ACC112 (cell line): ENCODE measurements around the gene BMERB1.
A peak's percentile ranks its signal among the peaks of the same experiment; 100 is the strongest.

ENCODE experiments used
- H2AFZ ChIP-seq: fragments of 200-600 bp; sonication (generic); one replicate; pipeline ENCODE4 v1.6.0; 2017; ENCODE audit warnings: antibody characterized with exemption, low read length; ENCODE audit not compliant: unreplicated experiment
- H3K27ac ChIP-seq: fragments of 200-600 bp; sonication (generic); 2 replicates; pipeline ENCODE4 v1.5.1; 2014; ENCODE audit warnings: low read depth, mild to moderate bottlenecking, antibody characterized with exemption, low read length, moderate library complexity
- H3K27me3 ChIP-seq: fragments of 200-600 bp; sonication (generic); 2 replicates; pipeline ENCODE4 v1.6.1; 2014; ENCODE audit warnings: mild to moderate bottlenecking, antibody characterized with exemption, low read length, moderate library complexity, mixed read lengths; ENCODE audit not compliant: insufficient read depth
- H3K36me3 ChIP-seq: fragments of 200-600 bp; sonication (generic); 2 replicates; pipeline ENCODE4 v1.6.1; 2016; ENCODE audit warnings: mild to moderate bottlenecking, antibody characterized with exemption, low read length, moderate library complexity, mixed read lengths; ENCODE audit not compliant: insufficient read depth
- H3K4me1 ChIP-seq: fragments of 200-600 bp; sonication (generic); one replicate; pipeline ENCODE4 v1.6.1; 2016; ENCODE audit warnings: low read length, mixed read lengths; ENCODE audit not compliant: insufficient read depth, unreplicated experiment, control insufficient read depth
- H3K4me3 ChIP-seq: fragments of 200-600 bp; sonication (generic); 2 replicates; pipeline ENCODE4 v1.5.1; 2014; ENCODE audit warnings: mild to moderate bottlenecking, low read depth, low read length
- H3K79me2 ChIP-seq: fragments of 200-600 bp; sonication (generic); one replicate; pipeline ENCODE4 v1.6.0; 2016; ENCODE audit warnings: low read length; ENCODE audit not compliant: control insufficient read depth, unreplicated experiment, insufficient read depth

BMERB1 gene

GRCh38 chr16:15495898-15496297, 61.5 kb downstream of the BMERB1 start:
- Histone ChIP-seq H3K79me2 (no peaks in the 10 kb centered on the region), H3K4me3 (no peak overlapping the region), H3K4me1 (peaks cover 16% of the 10 kb centered on the region), H2AFZ (no peak overlapping the region), H3K36me3 (no peaks in the 10 kb centered on the region), H3K27me3 (no peaks in the 10 kb centered on the region), H3K27ac (no peak overlapping the region)

GRCh38 chr16:15498427-15499175, 64.2 kb downstream of the BMERB1 start:
- H3K27me3 ChIP-seq = no peaks in the 10 kb centered on the region
- H2AFZ ChIP-seq = no peak overlapping the region
- no peaks in the 10 kb centered on the region for H3K79me2 ChIP-seq
- no peaks in the 10 kb centered on the region for H3K36me3 ChIP-seq
- no peak overlapping the region for H3K4me3 ChIP-seq
- H3K4me1 ChIP-seq = peaks cover 22% of the 10 kb centered on the region
- no peak overlapping the region for H3K27ac ChIP-seq

- Histone ChIP-seq H2AFZ (peak overlapping the region; percentile 30), H3K4me3 (no peak overlapping the region), H3K79me2 (no peaks in the 10 kb centered on the region), H3K27me3 (no peaks in the 10 kb centered on the region), H3K27ac (peak overlapping the region; percentile 49), H3K4me1 (peaks cover 16% of the 10 kb centered on the region), H3K36me3 (no peaks in the 10 kb centered on the region)
These were observed 67.8 kb downstream of the BMERB1 start for GRCh38 chr16:15502041-15502725.

- no peaks in the 10 kb centered on the region for H3K79me2 ChIP-seq
These were observed 72.1 kb downstream of the BMERB1 start for GRCh38 chr16:15506441-15506840.

GRCh38 chr16:15507301-15507958, 73.0 kb downstream of the BMERB1 start:
- H3K27ac ChIP-seq = peak overlapping the region; percentile 7; the same call in 1 of the 2 replicates
- no peak overlapping the region for H2AFZ ChIP-seq
- peak overlapping the region; percentile 26; the same call in 1 of the 2 replicates for H3K4me3 ChIP-seq
- no peaks in the 10 kb centered on the region for H3K27me3 ChIP-seq
- H3K79me2 ChIP-seq = no peaks in the 10 kb centered on the region
- H3K4me1 ChIP-seq = peaks cover 16% of the 10 kb centered on the region
- H3K36me3 ChIP-seq = no peaks in the 10 kb centered on the region

More at GRCh38 chr16:15506441-15506840, 72.1 kb downstream of the BMERB1 start:
- Histone ChIP-seq H2AFZ (no peak overlapping the region), H3K4me1 (peaks cover 23% of the 10 kb centered on the region), H3K27me3 (no peaks in the 10 kb centered on the region), H3K27ac (no peak overlapping the region), H3K36me3 (no peaks in the 10 kb centered on the region), H3K4me3 (no peak overlapping the region)

GRCh38 chr16:15507959-15508627, 73.7 kb downstream of the BMERB1 start:
- no peaks in the 10 kb centered on the region for H3K27me3 ChIP-seq
- peaks cover 11% of the 10 kb centered on the region for H3K4me1 ChIP-seq
- H2AFZ ChIP-seq = no peak overlapping the region
- H3K36me3 ChIP-seq = no peaks in the 10 kb centered on the region
- H3K79me2 ChIP-seq = no peaks in the 10 kb centered on the region
- no peak overlapping the region for H3K4me3 ChIP-seq
- peak overlapping the region; percentile 7; the same call in 1 of the 2 replicates for H3K27ac ChIP-seq

- H3K27ac ChIP-seq = no peak overlapping the region
- H3K27me3 ChIP-seq = no peaks in the 10 kb centered on the region
- H3K36me3 ChIP-seq = no peaks in the 10 kb centered on the region
- peaks cover 11% of the 10 kb centered on the region for H3K4me1 ChIP-seq
- H3K4me3 ChIP-seq = no peak overlapping the region
- H2AFZ ChIP-seq = no peak overlapping the region
- no peaks in the 10 kb centered on the region for H3K79me2 ChIP-seq
These were observed 74.7 kb downstream of the BMERB1 start for GRCh38 chr16:15509051-15509592.

GRCh38 chr16:15509593-15510535, 75.5 kb downstream of the BMERB1 start:
- Histone ChIP-seq H3K36me3 (no peaks in the 10 kb centered on the region), H3K27me3 (no peaks in the 10 kb centered on the region), H3K27ac (no peak overlapping the region), H2AFZ (no peak overlapping the region), H3K4me3 (no peak overlapping the region), H3K4me1 (peaks cover 11% of the 10 kb centered on the region), H3K79me2 (no peaks in the 10 kb centered on the region)

GRCh38 chr16:15510992-15511391, 76.6 kb downstream of the BMERB1 start:
- H3K36me3 ChIP-seq = no peaks in the 10 kb centered on the region
- no peak overlapping the region for H3K27ac ChIP-seq
- no peak overlapping the region for H2AFZ ChIP-seq
- no peak overlapping the region for H3K4me3 ChIP-seq
- H3K4me1 ChIP-seq = peaks cover 11% of the 10 kb centered on the region
- no peaks in the 10 kb centered on the region for H3K27me3 ChIP-seq
- H3K79me2 ChIP-seq = no peaks in the 10 kb centered on the region
